K562 (cell line): ENCODE measurements around the gene PTRH2. TPM values are rescaled to one million over a fixed set of nuclear protein-coding genes. Genes with fewer than 3 reads are reported as not detected.

ENCODE experiments used
- CEBPG ChIP-seq, 3 experiments: fragments of 200-800 bp in 1 of 3; sonication (Bioruptor generic) in 1 of 3; sonication (generic) in 1 of 3; formaldehyde crosslinking in 1 of 3; IDR thresholded peaks in 2 of 3; conservative IDR thresholded peaks in 1 of 3; 2 replicates each; pipeline versions ENCODE4 v1.6.1 to v1.8.0; 2016 to 2022; ENCODE audit warnings: missing compliant biosample characterization in 2 of 3, missing genetic modification characterization in 2 of 3, mild to moderate bottlenecking in 1 of 3, missing genetic modification reagents in 1 of 3
- KDM2B ChIP-seq: fragments of 250-450 bp; sonication (Bioruptor Pico); IDR thresholded peaks from 2 replicates; pipeline ENCODE4 v1.8.0; 2021; ENCODE audit warnings: mild to moderate bottlenecking, moderate library complexity
- MTF1 ChIP-seq: fragments of 250-450 bp; sonication (Bioruptor Pico); IDR thresholded peaks from 2 replicates; pipeline ENCODE4 v1.9.0; 2021; ENCODE audit warnings: moderate library complexity, mild to moderate bottlenecking, inconsistent platforms, borderline replicate concordance
- RBM22 ChIP-seq: fragments of 200-400 bp; formaldehyde crosslinking; IDR thresholded peaks from 2 replicates; pipeline ENCODE4 v1.6.1; 2018; ENCODE audit warnings: low read length, low read depth; ENCODE audit not compliant: poor library complexity, severe bottlenecking
- polyA plus RNA-seq, 8 experiments: library from polyadenylated mRNA; depleted of rRNA in 4 of 8; stranded (reverse) in 5 of 8; unstranded in 3 of 8; fragments of >200 nt; fragmentation: Nextera tagmentation in 2 of 8; fragmentation: Illumina TruSeq in 1 of 8; extraction: Ambion mirVana in 2 of 8; extraction: Trizol in 1 of 8; gene quantifications; 2 replicates each; pipeline versions ENCODE4 v1.2.1 to v1.2.3, GENCODE V29; 2011 to 2014; ENCODE audit warnings: inconsistent platforms in 1 of 8, missing spikeins in 1 of 8
- total RNA-seq, 7 experiments: library from RNA; depleted of rRNA in 6 of 7; stranded (reverse); fragments of >200 nt in 6 of 7; fragmentation: Illumina TruSeq in 2 of 7; extraction: Trizol in 2 of 7; gene quantifications; 2 replicates each; pipeline versions ENCODE4 v1.2.1 to v1.2.3, GENCODE V29; 2011 to 2021; ENCODE audit warnings: low replicate concordance in 1 of 7
- TF ChIP-seq, protein P1 (sequence below): fragments of 450-650 bp; IDR thresholded peaks from 2 replicates; pipeline ENCODE4 v1.6.1; 2016; ENCODE audit warnings: low read depth, mild to moderate bottlenecking, moderate library complexity
- TF ChIP-seq, protein P2 (sequence below), 3 experiments: fragments of 200-800 bp in 1 of 3; fragments of 250-450 bp in 1 of 3; fragments of 450-650 bp in 1 of 3; sonication (Bioruptor Pico) in 1 of 3; sonication (Bioruptor generic) in 1 of 3; formaldehyde crosslinking in 1 of 3; IDR thresholded peaks; 2 replicates each; pipeline versions ENCODE4 v1.6.1 to v1.8.0; 2016 to 2022; ENCODE audit warnings: mild to moderate bottlenecking in 2 of 3, missing genetic modification characterization in 2 of 3, missing compliant biosample characterization in 1 of 3, moderate library complexity in 1 of 3

The PTRH2 gene
- total and polyA plus RNA-seq, 9 of the 15 experiments (the other 6 are each of a cell fraction or from before 2014, with no cell fraction given): 53.1 to 210 (median 126) TPM

DNA sequence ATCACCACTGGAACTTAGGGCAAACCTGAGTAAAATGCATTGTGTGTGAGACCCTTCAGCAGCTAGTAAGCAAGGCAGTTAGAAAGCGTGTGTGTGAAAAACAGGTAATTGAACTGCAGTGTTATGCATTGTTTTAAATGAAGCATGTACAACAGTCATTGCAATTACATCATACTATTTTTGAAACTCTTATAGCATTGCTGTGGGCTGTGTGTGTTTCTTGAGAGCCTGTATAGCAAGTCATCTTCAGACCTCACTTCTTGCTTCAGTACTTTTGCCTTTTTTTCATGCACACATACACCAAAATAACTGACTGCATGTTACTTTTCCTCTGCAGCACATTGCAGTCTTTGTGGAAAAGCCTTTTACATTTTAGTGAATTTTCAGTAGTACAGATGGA is 19.2 kb downstream of the PTRH2 start (continued):
- TF ChIP-seq, protein P1, sequence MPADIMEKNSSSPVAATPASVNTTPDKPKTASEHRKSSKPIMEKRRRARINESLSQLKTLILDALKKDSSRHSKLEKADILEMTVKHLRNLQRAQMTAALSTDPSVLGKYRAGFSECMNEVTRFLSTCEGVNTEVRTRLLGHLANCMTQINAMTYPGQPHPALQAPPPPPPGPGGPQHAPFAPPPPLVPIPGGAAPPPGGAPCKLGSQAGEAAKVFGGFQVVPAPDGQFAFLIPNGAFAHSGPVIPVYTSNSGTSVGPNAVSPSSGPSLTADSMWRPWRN: no peak
- no peak for TF ChIP-seq MTF1 (CRISPR knock-in tag)
- no peak for TF ChIP-seq CEBPG (CRISPR knock-in tag; IDR thresholded peaks at IDR 0.05)
- 0 out of 4 replicates have a peak, but pooled peaks of 1 of the 2 experiments have one; percentile 11 for TF ChIP-seq CEBPG (tag; conservative IDR thresholded peaks at IDR 0.05 in 1 of 2, IDR thresholded peaks at IDR 0.05 in 1 of 2)
- TF ChIP-seq, protein P2, sequence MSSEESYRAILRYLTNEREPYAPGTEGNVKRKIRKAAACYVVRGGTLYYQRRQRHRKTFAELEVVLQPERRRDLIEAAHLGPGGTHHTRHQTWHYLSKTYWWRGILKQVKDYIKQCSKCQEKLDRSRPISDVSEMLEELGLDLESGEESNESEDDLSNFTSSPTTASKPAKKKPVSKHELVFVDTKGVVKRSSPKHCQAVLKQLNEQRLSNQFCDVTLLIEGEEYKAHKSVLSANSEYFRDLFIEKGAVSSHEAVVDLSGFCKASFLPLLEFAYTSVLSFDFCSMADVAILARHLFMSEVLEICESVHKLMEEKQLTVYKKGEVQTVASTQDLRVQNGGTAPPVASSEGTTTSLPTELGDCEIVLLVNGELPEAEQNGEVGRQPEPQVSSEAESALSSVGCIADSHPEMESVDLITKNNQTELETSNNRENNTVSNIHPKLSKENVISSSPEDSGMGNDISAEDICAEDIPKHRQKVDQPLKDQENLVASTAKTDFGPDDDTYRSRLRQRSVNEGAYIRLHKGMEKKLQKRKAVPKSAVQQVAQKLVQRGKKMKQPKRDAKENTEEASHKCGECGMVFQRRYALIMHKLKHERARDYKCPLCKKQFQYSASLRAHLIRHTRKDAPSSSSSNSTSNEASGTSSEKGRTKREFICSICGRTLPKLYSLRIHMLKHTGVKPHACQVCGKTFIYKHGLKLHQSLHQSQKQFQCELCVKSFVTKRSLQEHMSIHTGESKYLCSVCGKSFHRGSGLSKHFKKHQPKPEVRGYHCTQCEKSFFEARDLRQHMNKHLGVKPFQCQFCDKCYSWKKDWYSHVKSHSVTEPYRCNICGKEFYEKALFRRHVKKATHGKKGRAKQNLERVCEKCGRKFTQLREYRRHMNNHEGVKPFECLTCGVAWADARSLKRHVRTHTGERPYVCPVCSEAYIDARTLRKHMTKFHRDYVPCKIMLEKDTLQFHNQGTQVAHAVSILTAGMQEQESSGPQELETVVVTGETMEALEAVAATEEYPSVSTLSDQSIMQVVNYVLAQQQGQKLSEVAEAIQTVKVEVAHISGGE (CRISPR knock-in tag; IDR thresholded peaks at IDR 0.05): 0 out of 6 replicates have a peak, but pooled peaks of 1 of the 3 experiments have one; percentile 11
- no peak for TF ChIP-seq KDM2B (CRISPR knock-in tag)
- TF ChIP-seq RBM22: peak; percentile 27
